BLaER1 (cell line): ENCODE measurements around the gene DEFB129.
"Not testable (repeated sequence)": the region's sequence is repeated elsewhere in the genome, so short reads cannot be mapped to it uniquely, and the experiment has no call there.

Experiments used
- H3K27ac ChIP-seq: shearing (Covaris generic); formaldehyde crosslinking; 2 replicates; pipeline ENCODE4 v1.8.1; 2022
- H3K27me3 ChIP-seq: shearing (Covaris generic); formaldehyde crosslinking; 2 replicates; pipeline ENCODE4 v1.8.1; 2022
- H3K36me3 ChIP-seq: shearing (Covaris generic); formaldehyde crosslinking; 2 replicates; pipeline ENCODE4 v1.8.1; 2022
- H3K4me1 ChIP-seq: shearing (Covaris generic); formaldehyde crosslinking; 2 replicates; pipeline ENCODE4 v1.8.1; 2022
- H3K4me2 ChIP-seq: shearing (Covaris generic); formaldehyde crosslinking; 2 replicates; pipeline ENCODE4 v1.8.1; 2022
- H3K4me3 ChIP-seq: shearing (Covaris generic); formaldehyde crosslinking; 2 replicates; pipeline ENCODE4 v1.8.1; 2022
- H3K9ac ChIP-seq: shearing (Covaris generic); formaldehyde crosslinking; 2 replicates; pipeline ENCODE4 v1.8.1; 2022
- H3K9me3 ChIP-seq: shearing (Covaris generic); formaldehyde crosslinking; 2 replicates; pipeline ENCODE4 v1.8.1; 2022
- H4K20me1 ChIP-seq: shearing (Covaris generic); formaldehyde crosslinking; 2 replicates; pipeline ENCODE4 v1.8.1; 2022
- Cebpa-rat ChIP-seq: shearing (Covaris generic); IDR thresholded peaks from 2 replicates; pipeline ENCODE4 v1.8.1; 2022

The DEFB129 gene

GRCh38 chr20:215796-216195, 11.3 kb upstream of the DEFB129 start:
- no peak for TF ChIP-seq Cebpa-rat
- Histone ChIP-seq H3K36me3 (no peaks in the 10 kb centered on the region), H3K27ac (no peak overlapping the region)

GRCh38 chr20:217266-217665, 9.8 kb upstream of the DEFB129 start:
- no peak overlapping the region for H3K4me3 ChIP-seq
- no peaks in the 10 kb centered on the region for H3K36me3 ChIP-seq
- H3K9ac ChIP-seq = no peak overlapping the region
- no peak overlapping the region for H3K27ac ChIP-seq
- TF ChIP-seq Cebpa-rat = no peak
- peaks cover 6% of the 10 kb centered on the region for H3K4me1 ChIP-seq
- H3K4me2 ChIP-seq = peak overlapping the region; percentile 33
- H3K9me3 ChIP-seq = no peaks in the 10 kb centered on the region
- H4K20me1 ChIP-seq = no peaks in the 10 kb centered on the region
- no peaks in the 10 kb centered on the region for H3K27me3 ChIP-seq

More at GRCh38 chr20:215796-216195, 11.3 kb upstream of the DEFB129 start:
- Histone ChIP-seq H3K4me3 (no peak overlapping the region), H3K4me2 (no peak overlapping the region), H4K20me1 (no peaks in the 10 kb centered on the region), H3K27me3 (no peaks in the 10 kb centered on the region), H3K9ac (no peak overlapping the region), H3K9me3 (no peaks in the 10 kb centered on the region), H3K4me1 (peaks cover 6% of the 10 kb centered on the region)

GRCh38 chr20:219290-220115, 7.6 kb upstream of the DEFB129 start:
- no peak overlapping the region for H3K4me2 ChIP-seq
- no peak overlapping the region for H3K4me3 ChIP-seq

GRCh38 chr20:221258-221830, 5.7 kb upstream of the DEFB129 start:
- no peak overlapping the region for H3K4me2 ChIP-seq
- H3K9me3 ChIP-seq = no peaks in the 10 kb centered on the region
- H3K27ac ChIP-seq = no peak overlapping the region
- no peaks in the 10 kb centered on the region for H3K36me3 ChIP-seq
- no peak overlapping the region for H3K4me3 ChIP-seq
- peaks cover 6% of the 10 kb centered on the region for H3K4me1 ChIP-seq
- no peak for TF ChIP-seq Cebpa-rat
- H3K9ac ChIP-seq = no peak overlapping the region
- no peaks in the 10 kb centered on the region for H3K27me3 ChIP-seq
- H4K20me1 ChIP-seq = no peaks in the 10 kb centered on the region

More at GRCh38 chr20:219290-220115, 7.6 kb upstream of the DEFB129 start:
- H3K27me3 ChIP-seq = no peaks in the 10 kb centered on the region
- H3K27ac ChIP-seq = no peak overlapping the region
- H3K36me3 ChIP-seq = no peaks in the 10 kb centered on the region
- TF ChIP-seq Cebpa-rat = no peak
- H3K4me1 ChIP-seq = peaks cover 6% of the 10 kb centered on the region
- no peaks in the 10 kb centered on the region for H3K9me3 ChIP-seq
- H3K9ac ChIP-seq = no peak overlapping the region
- no peaks in the 10 kb centered on the region for H4K20me1 ChIP-seq

- not testable (repeated sequence) for H4K20me1 ChIP-seq, H3K9ac ChIP-seq, H3K9me3 ChIP-seq, H3K27ac ChIP-seq, H3K27me3 ChIP-seq, H3K4me2 ChIP-seq, H3K36me3 ChIP-seq, H3K4me3 ChIP-seq
- peaks cover 11% of the 10 kb centered on the region; the same call in 1 of the 2 replicates for H3K4me1 ChIP-seq
Observed at GRCh38 chr20:225879-226278, 1.2 kb upstream of the DEFB129 start.

GRCh38 chr20:227439-228105, 514 bp downstream of the DEFB129 start:
- no peaks in the 10 kb centered on the region for H3K27me3 ChIP-seq
- no peaks in the 10 kb centered on the region for H3K9me3 ChIP-seq
- TF ChIP-seq Cebpa-rat = no peak

GRCh38 chr20:235891-236290, 8.8 kb downstream of the DEFB129 start:
- Histone ChIP-seq H3K4me1 (peaks cover 9% of the 10 kb centered on the region; the same call in 1 of the 2 replicates), H3K9me3 (no peaks in the 10 kb centered on the region), H3K4me2 (no peak overlapping the region), H3K27me3 (no peaks in the 10 kb centered on the region), H3K36me3 (no peaks in the 10 kb centered on the region), H3K4me3 (no peak overlapping the region), H3K9ac (no peak overlapping the region), H4K20me1 (no peaks in the 10 kb centered on the region), H3K27ac (no peak overlapping the region)
- TF ChIP-seq Cebpa-rat = no peak

More at GRCh38 chr20:227439-228105, 514 bp downstream of the DEFB129 start:
- Histone ChIP-seq H3K4me1 (peaks cover 11% of the 10 kb centered on the region; the same call in 1 of the 2 replicates), H3K9ac (no peak overlapping the region), H3K4me2 (no peak overlapping the region; the same call in 1 of the 2 replicates), H3K36me3 (no peaks in the 10 kb centered on the region), H4K20me1 (no peaks in the 10 kb centered on the region), H3K4me3 (no peak overlapping the region), H3K27ac (no peak overlapping the region)

- no peak overlapping the region for H3K4me3 ChIP-seq
- H3K9me3 ChIP-seq = no peaks in the 10 kb centered on the region
- TF ChIP-seq Cebpa-rat = no peak
- no peaks in the 10 kb centered on the region for H4K20me1 ChIP-seq
- no peak overlapping the region for H3K27ac ChIP-seq
- H3K36me3 ChIP-seq = no peaks in the 10 kb centered on the region
- H3K4me1 ChIP-seq = peaks cover 9% of the 10 kb centered on the region; the same call in 1 of the 2 replicates
- H3K4me2 ChIP-seq = no peak overlapping the region
- H3K27me3 ChIP-seq = no peaks in the 10 kb centered on the region
- no peak overlapping the region for H3K9ac ChIP-seq
Observed at GRCh38 chr20:237489-237888, 10.4 kb downstream of the DEFB129 start.

GRCh38 chr20:237929-238328, 10.9 kb downstream of the DEFB129 start:
- Histone ChIP-seq H3K27me3 (no peaks in the 10 kb centered on the region), H3K9me3 (no peaks in the 10 kb centered on the region), H3K9ac (no peak overlapping the region), H3K4me1 (peaks cover 9% of the 10 kb centered on the region; the same call in 1 of the 2 replicates), H3K36me3 (no peaks in the 10 kb centered on the region), H3K4me2 (no peak overlapping the region), H4K20me1 (no peaks in the 10 kb centered on the region), H3K4me3 (no peak overlapping the region), H3K27ac (no peak overlapping the region)
- TF ChIP-seq Cebpa-rat = no peak

- Histone ChIP-seq H3K9me3 (peaks cover 9% of the 10 kb centered on the region; the same call in 1 of the 2 replicates), H3K4me3 (no peak overlapping the region), H3K4me1 (no peaks in the 10 kb centered on the region), H3K27me3 (no peaks in the 10 kb centered on the region), H3K9ac (no peak overlapping the region), H3K27ac (no peak overlapping the region), H3K36me3 (no peaks in the 10 kb centered on the region), H4K20me1 (no peaks in the 10 kb centered on the region), H3K4me2 (no peak overlapping the region)
- TF ChIP-seq Cebpa-rat = no peak
Observed at GRCh38 chr20:242905-243304, 15.8 kb downstream of the DEFB129 start.
